Measurements from ENCODE around the gene ALPK3. TPM values are rescaled to one million over a fixed set of nuclear protein-coding genes. Genes with fewer than 3 reads are reported as not detected.

Gene ALPK3
- total and polyA plus RNA-seq, 2 experiments from 2014 or later: 3.7 to 29.7 TPM

- H3K9me2 ChIP-seq (ENCODE audit: insufficient read depth): no peaks in the 10 kb centered on the region
- Mint-ChIP-seq H3K27me3 (ENCODE audit: insufficient read depth, low read depth, poor library complexity) (peaks cover 6% of the 10 kb centered on the region), H3K27ac (no peak overlapping the region), H3K9me3 (no peaks in the 10 kb centered on the region; the same call in 2 of the 3 replicates), H3K4me3 (no peak overlapping the region), H3K4me1 (peaks cover 11% of the 10 kb centered on the region), H3K36me3 (ENCODE audit: low read depth) (no peaks in the 10 kb centered on the region)
- H2AFZ ChIP-seq: no peak overlapping the region
- no peak overlapping the region for H3K27ac ChIP-seq (ENCODE audit: low read depth)
- H3F3A ChIP-seq (replicated peaks; ENCODE audit: low read depth): no peaks in the 10 kb centered on the region
- no peaks in the 10 kb centered on the region for H4K20me1 ChIP-seq (replicated peaks; ENCODE audit: insufficient read depth)
- H3K27me3 ChIP-seq (ENCODE audit: insufficient read depth): no peaks in the 10 kb centered on the region
- H3K79me2 ChIP-seq (replicated peaks; ENCODE audit: insufficient read depth): no peaks in the 10 kb centered on the region
- H3K4me3 ChIP-seq: no peak overlapping the region
- ATAC-seq (no peak), DNase-seq (ENCODE audit: low spot score) (no peak)
- H3K4me2 ChIP-seq: no peak overlapping the region
- H3K4me1 ChIP-seq (ENCODE audit: insufficient read depth): no peaks in the 10 kb centered on the region
- TF ChIP-seq STAT1 (IDR thresholded peaks at IDR 0.05; ENCODE audit: unreplicated experiment) (no peak), ZNF331 (CRISPR knock-in tag; IDR thresholded peaks at IDR 0.05; ENCODE audit: low read depth) (no peak), ZNF114 (CRISPR knock-in tag; IDR thresholded peaks at IDR 0.05) (no peak), NANOG (IDR thresholded peaks at IDR 0.05; ENCODE audit: borderline replicate concordance) (no peak)
- H3K36me3 ChIP-seq (ENCODE audit: insufficient read depth): no peaks in the 10 kb centered on the region
These were observed 92.6 kb downstream of the ALPK3 start for GRCh38 chr15:84909782-84910181.

- no peaks in the 10 kb centered on the region for H3F3A ChIP-seq (replicated peaks; ENCODE audit: low read depth)
- H3K4me1 ChIP-seq (ENCODE audit: insufficient read depth): no peaks in the 10 kb centered on the region
- Mint-ChIP-seq H3K4me3 (no peak overlapping the region), H3K9me3 (no peaks in the 10 kb centered on the region; the same call in 2 of the 3 replicates), H3K4me1 (peaks cover 12% of the 10 kb centered on the region), H3K27me3 (ENCODE audit: insufficient read depth, low read depth, poor library complexity) (peaks cover 5% of the 10 kb centered on the region), H3K36me3 (ENCODE audit: low read depth) (no peaks in the 10 kb centered on the region), H3K27ac (no peak overlapping the region)
- H3K4me3 ChIP-seq: no peak overlapping the region
- no peaks in the 10 kb centered on the region for H3K27me3 ChIP-seq (ENCODE audit: insufficient read depth)
- no peaks in the 10 kb centered on the region for H4K20me1 ChIP-seq (replicated peaks; ENCODE audit: insufficient read depth)
- H3K9me2 ChIP-seq (ENCODE audit: insufficient read depth): no peaks in the 10 kb centered on the region
- H2AFZ ChIP-seq: peak overlapping the region; percentile 32; the same call in 1 of the 2 replicates
- no peak overlapping the region for H3K4me2 ChIP-seq
- H3K27ac ChIP-seq (ENCODE audit: low read depth): no peak overlapping the region
- H3K79me2 ChIP-seq (replicated peaks; ENCODE audit: insufficient read depth): no peaks in the 10 kb centered on the region
- DNase-seq (ENCODE audit: low spot score): no peak
- H3K36me3 ChIP-seq (ENCODE audit: insufficient read depth): no peaks in the 10 kb centered on the region
- ATAC-seq: no peak
- TF ChIP-seq CTCF (conservative IDR thresholded peaks at IDR 0.05; ENCODE audit: low read depth in 2 of 2) (no peak), ZNF331 (CRISPR knock-in tag; IDR thresholded peaks at IDR 0.05; ENCODE audit: low read depth) (no peak), ZNF114 (CRISPR knock-in tag; IDR thresholded peaks at IDR 0.05) (no peak), CREB1 (CRISPR knock-in tag; IDR thresholded peaks at IDR 0.05; ENCODE audit: low read depth) (no peak), ZNF462 (CRISPR knock-in tag; IDR thresholded peaks at IDR 0.05) (no peak), ETS1 (IDR thresholded peaks at IDR 0.05) (no peak), NANOG (IDR thresholded peaks at IDR 0.05; ENCODE audit: borderline replicate concordance) (no peak)
These were observed 93.9 kb downstream of the ALPK3 start for GRCh38 chr15:84910928-84911623.

Measured in GM23338 (cell line).